Measurements from ENCODE around the gene CENPF. TPM values are rescaled to one million over a fixed set of nuclear protein-coding genes. Genes with fewer than 3 reads are reported as not detected.

The CENPF gene
- total RNA-seq, 1 experiment from 2014 or later, result 113 TPM

DNA sequence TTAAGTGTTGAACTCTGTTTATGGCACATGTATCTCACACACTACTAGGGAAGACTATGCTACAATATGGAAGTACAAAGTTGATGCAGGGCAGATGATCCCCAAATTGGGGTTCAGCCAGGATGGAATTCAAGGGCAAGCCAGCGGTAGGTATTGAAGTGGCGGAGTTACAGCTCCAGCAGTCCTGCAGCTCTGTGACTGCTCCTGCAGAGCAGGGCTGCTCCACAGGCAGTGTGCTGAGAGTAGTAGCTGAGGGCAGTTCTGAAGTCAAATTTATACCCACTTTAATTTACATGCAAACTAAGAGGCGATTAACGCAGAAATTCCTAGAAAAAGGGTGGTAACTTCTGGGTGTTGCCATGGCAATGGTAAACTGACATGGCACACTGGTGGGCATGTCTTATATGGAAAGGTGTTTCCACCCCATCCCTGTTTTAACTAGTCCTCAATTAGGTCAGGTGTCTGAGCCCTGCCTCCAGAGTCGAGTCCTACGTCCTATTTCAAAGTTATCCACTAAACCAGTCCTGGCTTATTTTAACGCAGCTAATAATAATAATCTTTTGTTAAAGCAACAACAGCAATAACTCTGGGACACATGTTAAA is 20.6 kb upstream of the CENPF start:
- Histone ChIP-seq H3K56ac (ENCODE audit: insufficient read length, low read depth, low read length) (no peak overlapping the region), H3K23ac (ENCODE audit: insufficient read length, low read depth, low read length) (no peak overlapping the region), H3K14ac (ENCODE audit: insufficient read depth, low read length) (no peak overlapping the region), H3K23me2 (ENCODE audit: insufficient read length, low read depth, low read length, poor library complexity, severe bottlenecking) (no peaks in the 10 kb centered on the region), H2BK20ac (ENCODE audit: low read depth, low read length, poor library complexity, severe bottlenecking) (no peak overlapping the region), H3K79me2 (ENCODE audit: insufficient read depth, low read length) (no peaks in the 10 kb centered on the region), H3T11ph (ENCODE audit: low read length) (no peak overlapping the region), H2AFZ (ENCODE audit: low read length) (no peak overlapping the region), H2BK120ac (ENCODE audit: low read depth, low read length, poor library complexity, severe bottlenecking) (no peak overlapping the region), H3K4me2 (ENCODE audit: insufficient read depth, insufficient read length, low read length) (no peak overlapping the region), H3K4me1 (ENCODE audit: insufficient read depth, low read length) (peaks cover 6% of the 10 kb centered on the region), H2BK12ac (ENCODE audit: insufficient read length, low read depth, low read length) (no peak overlapping the region), H3K4ac (ENCODE audit: low read depth, low read length) (no peak overlapping the region), H4K91ac (ENCODE audit: insufficient read length, low read depth, low read length) (no peak overlapping the region), H3K79me1 (ENCODE audit: insufficient read depth, low read depth, low read length, poor library complexity, severe bottlenecking) (no peaks in the 10 kb centered on the region), H4K8ac (replicated peaks; ENCODE audit: insufficient read length, low read depth, low read length) (no peak overlapping the region), H3K9me3 (ENCODE audit: control insufficient read depth, low read depth, low read length) (no peaks in the 10 kb centered on the region), H4K5ac (ENCODE audit: insufficient read length, low read depth, low read length) (no peak overlapping the region), H2AK5ac (ENCODE audit: insufficient read length, low read length) (no peak overlapping the region), H3K27ac (ENCODE audit: insufficient read length, low read depth, low read length) (no peak overlapping the region), H3K27me3 (ENCODE audit: insufficient read depth, low read length) (no peaks in the 10 kb centered on the region), H2BK5ac (ENCODE audit: insufficient read length, low read length) (no peak overlapping the region), H3K9ac (ENCODE audit: extremely low read depth, insufficient read length, low read length) (no peak overlapping the region), H3K18ac (ENCODE audit: insufficient read length, low read depth, low read length) (no peak overlapping the region), H2BK15ac (ENCODE audit: low read depth, low read length) (no peak overlapping the region), H4K20me1 (ENCODE audit: control insufficient read depth, insufficient read depth, insufficient read length) (no peaks in the 10 kb centered on the region)
- Mint-ChIP-seq H3K36me3 (ENCODE audit: insufficient read depth in 1 of 3, low read depth in 3 of 3) (peaks cover 2 to 4% (median 4%) of the 10 kb centered on the region in 3 experiments; a peak in 3 of 7 replicates), H3K9me3 (peaks cover 7 to 8% of the 10 kb centered on the region in 2 experiments; a peak in 4 of 5 replicates), H3K27ac (peak overlapping the region in 1 of 3 experiments; percentile 55; a peak in 2 of 7 replicates), H3K4me1 (peaks cover 10 to 14% of the 10 kb centered on the region in 2 experiments), H3K27me3 (ENCODE audit: low read depth) (no peaks in the 10 kb centered on the region), H3K4me3 (no peak overlapping the region)
- no peak for TF ChIP-seq CTCF (conservative IDR thresholded peaks at IDR 0.05)
- DNase-seq, result peak; percentile 65
- no CpG with 5 or more reads among the region's 7 CpGs for WGBS (ENCODE audit: extremely low coverage, insufficient read length, low lambda C conversion rate)

All from H9 (cell line).